ENCODE measurements around the gene FAM174C. TPM values are rescaled to one million over a fixed set of nuclear protein-coding genes. Genes with fewer than 3 reads are reported as not detected.

The FAM174C gene
- polyA plus RNA-seq, 1 experiment: 16.6 TPM

- no peaks in the 10 kb centered on the region; the same call in 1 of the 2 replicates for H3K9me3 ChIP-seq (ENCODE audit: control insufficient read depth, insufficient read depth, low read length)
- H3K4me3 ChIP-seq (ENCODE audit: low read depth, low read length): peak overlapping the region; percentile 86
- ChIA-PET POLR2A (interaction anchor here (0.7 to 7.4 kb wide), 9 partner anchors 8 to 226 kb away, joined by 3 to 241 read pairs (median 8); partner anchors contain the start of genes ATP5F1D, CIRBP, CNN2 and FAM174C), CTCF (interaction anchor here (1.4 to 1.7 kb wide), 2 partner anchors 8 to 14 kb away, joined by 10 to 11 read pairs; no protein-coding TSS in a partner anchor)
- H3K27me3 ChIP-seq (ENCODE audit: control insufficient read depth, insufficient read depth, low read length): no peaks in the 10 kb centered on the region
- no peak for DNase-seq (ENCODE audit: low read depth, low spot score)
- peak overlapping the region; percentile 92 for H3K27ac ChIP-seq (ENCODE audit: low read depth, low read length)
- no peak for TF ChIP-seq CTCF (IDR thresholded peaks at IDR 0.05; ENCODE audit: low read depth, low read length)
These were observed 23.0 kb upstream of the FAM174C start for GRCh38 chr19:1252221-1252820.

DNA sequence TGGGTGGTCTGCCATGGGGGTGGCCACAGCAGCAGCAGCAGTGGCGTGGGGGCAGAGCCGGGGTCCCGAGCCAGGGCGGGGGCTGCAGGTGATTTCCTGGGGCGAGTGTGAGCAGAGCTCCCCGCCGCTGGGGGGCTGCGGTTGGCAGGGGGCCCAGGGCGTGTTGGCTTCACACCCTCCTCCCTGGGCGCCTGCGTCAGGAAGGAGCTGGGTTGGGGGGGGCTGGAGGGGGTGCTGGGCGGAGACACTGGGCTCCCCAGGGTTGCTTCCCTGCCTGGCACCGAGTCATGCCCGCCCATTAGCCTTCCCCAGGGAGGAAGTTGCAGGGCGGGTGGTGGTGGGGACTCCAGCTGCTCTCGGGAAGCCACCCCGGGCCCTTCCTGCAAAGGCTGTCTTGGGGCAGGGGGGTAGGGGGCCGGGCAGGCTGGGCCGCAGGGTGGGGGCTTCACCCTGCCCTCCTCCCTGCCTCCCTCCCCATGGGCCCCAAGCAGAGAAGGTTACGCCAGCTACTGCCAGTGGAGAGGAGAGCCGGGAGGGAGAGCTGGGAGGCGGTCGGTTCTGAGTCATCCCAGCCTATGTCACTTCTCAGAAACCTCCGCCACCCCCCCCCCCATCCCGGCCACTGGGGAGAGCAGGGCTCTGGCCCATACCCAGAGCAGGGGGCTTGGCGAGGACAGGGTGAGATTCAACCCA, 22.4 kb upstream of the FAM174C start:
- Histone ChIP-seq H3K4me3 (ENCODE audit: low read depth, low read length) (peak overlapping the region; percentile 86), H3K27me3 (ENCODE audit: control insufficient read depth, insufficient read depth, low read length) (no peaks in the 10 kb centered on the region), H3K9me3 (ENCODE audit: control insufficient read depth, insufficient read depth, low read length) (no peaks in the 10 kb centered on the region; the same call in 1 of the 2 replicates), H3K27ac (ENCODE audit: low read depth, low read length) (peak overlapping the region; percentile 92)
- peak; percentile 92 for DNase-seq (ENCODE audit: low read depth, low spot score)
- ChIA-PET CTCF (interaction anchor here (0.8 to 1.7 kb wide), 3 partner anchors 9 to 13 kb away, joined by 3 to 11 read pairs (median 10); no protein-coding TSS in a partner anchor), POLR2A (interaction anchor here (0.5 to 7.4 kb wide), 16 partner anchors 8 to 231 kb away, joined by 3 to 241 read pairs (median 4); partner anchors contain the start of genes ATP5F1D, CIRBP, CNN2 and FAM174C)
- TF ChIP-seq CTCF (IDR thresholded peaks at IDR 0.05; ENCODE audit: low read depth, low read length): 0 out of 2 replicates have a peak, but pooled peaks have one; percentile 4

DNA sequence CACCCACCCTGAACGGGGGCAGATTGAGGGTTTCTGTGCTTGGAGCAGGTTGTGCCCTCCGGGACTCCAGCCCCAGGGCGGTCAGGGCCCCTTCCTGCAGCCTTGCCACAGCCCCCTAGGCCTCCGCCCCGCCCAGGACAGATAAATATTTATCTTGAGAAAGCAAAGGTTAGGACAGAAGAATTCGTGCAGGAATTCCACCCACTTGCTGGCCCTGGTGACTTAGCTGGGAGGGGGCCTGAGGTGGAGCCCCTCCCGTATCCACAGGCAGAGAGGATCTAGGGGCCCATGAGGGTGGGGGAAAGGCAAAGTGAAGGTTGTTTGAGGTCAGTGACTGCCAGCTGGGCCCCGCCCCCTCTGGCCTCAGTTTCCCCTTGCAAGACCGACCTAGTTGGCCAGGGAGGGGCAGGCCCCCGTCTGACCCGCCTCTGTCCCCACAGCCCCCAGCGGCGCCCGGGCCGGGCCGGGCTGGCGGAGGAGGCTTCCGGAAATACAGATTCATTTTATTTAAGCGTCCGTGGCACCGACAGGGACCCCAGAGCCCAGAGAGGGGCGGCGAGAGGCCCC, 21.7 kb upstream of the FAM174C start:
- CTCF ChIA-PET: interaction anchor here (0.8 to 1.7 kb wide), 3 partner anchors 9 to 13 kb away, joined by 3 to 11 read pairs (median 10); no protein-coding TSS in a partner anchor

GRCh38 chr19:1254081-1254527, 21.2 kb upstream of the FAM174C start:
- DNase-seq (ENCODE audit: low read depth, low spot score): no peak
- Histone ChIP-seq H3K27ac (ENCODE audit: low read depth, low read length) (peak overlapping the region; percentile 92), H3K27me3 (ENCODE audit: control insufficient read depth, insufficient read depth, low read length) (no peaks in the 10 kb centered on the region), H3K9me3 (ENCODE audit: control insufficient read depth, insufficient read depth, low read length) (no peaks in the 10 kb centered on the region; the same call in 1 of the 2 replicates), H3K4me3 (ENCODE audit: low read depth, low read length) (peak overlapping the region; percentile 86; the same call in 1 of the 2 replicates)
- ChIA-PET POLR2A (interaction anchor here (0.5 to 7.4 kb wide), 6 partner anchors 10 to 371 kb away, joined by 5 to 241 read pairs (median 10); partner anchors contain the start of genes ATP5F1D, CIRBP and FAM174C), CTCF (interaction anchor here (1.7 kb wide), 1 partner anchor 12 kb away, joined by 10 read pairs; no protein-coding TSS in a partner anchor)
- no peak for TF ChIP-seq CTCF (IDR thresholded peaks at IDR 0.05; ENCODE audit: low read depth, low read length)

More for the DNA sequence above, 21.7 kb upstream of the FAM174C start:
- peak overlapping the region; percentile 86 for H3K4me3 ChIP-seq (ENCODE audit: low read depth, low read length)
- no peaks in the 10 kb centered on the region for H3K27me3 ChIP-seq (ENCODE audit: control insufficient read depth, insufficient read depth, low read length)
- DNase-seq (ENCODE audit: low read depth, low spot score): no peak
- no peaks in the 10 kb centered on the region; the same call in 1 of the 2 replicates for H3K9me3 ChIP-seq (ENCODE audit: control insufficient read depth, insufficient read depth, low read length)
- no peak for TF ChIP-seq CTCF (IDR thresholded peaks at IDR 0.05; ENCODE audit: low read depth, low read length)
- POLR2A ChIA-PET: interaction anchor here (0.5 to 7.4 kb wide), 16 partner anchors 9 to 371 kb away, joined by 3 to 241 read pairs (median 6); partner anchors contain the start of genes ATP5F1D, CIRBP, CNN2 and FAM174C
- H3K27ac ChIP-seq (ENCODE audit: low read depth, low read length): peak overlapping the region; percentile 92
